Endothelial cell of umbilical vein (primary cell): ENCODE data around the gene STYX. TPM values are rescaled to one million over a fixed set of nuclear protein-coding genes. Genes with fewer than 3 reads are reported as not detected.

Source experiments
- BruUV-seq: library from RNA; stranded (reverse); fragments of 400-500 nt; replicated peaks from 2 replicates; lab custom pipeline; 2021; lab: Mats Ljungman, UMichigan
- CTCF ChIA-PET: fragments of 300-600, 350-600 bp; sonication (Branson Sonifier 250); formaldehyde crosslinking; loops from one replicate; lab custom pipeline; 2021; ENCODE audit warnings: antibody characterized with exemption, inconsistent platforms; lab: Charles Lee
- POLR2A ChIA-PET: fragments of 300-600, 350-600 bp; sonication (Branson Sonifier 250); formaldehyde crosslinking; loops from one replicate; lab custom pipeline; 2021; ENCODE audit warnings: antibody characterized with exemption, inconsistent platforms; lab: Charles Lee
- DNase-seq: peaks from one replicate; pipeline ENCODE4 v3.0.0-alpha.2; 2011; ENCODE audit warnings: low read depth, low spot score
- FAIRE-seq: peaks from 2 replicates; lab custom pipeline; 2011; peaks lifted over from hg19 to GRCh38; lab: Jason Lieb, UNC
- H2AFZ ChIP-seq: 2 replicates; pipeline ENCODE4 v1.6.0; 2012; ENCODE audit warnings: low read depth, low read length, control low read depth, inconsistent platforms
- H3K27ac ChIP-seq: 2 replicates; pipeline ENCODE4 v1.5.1; 2011; ENCODE audit warnings: low read depth, mild to moderate bottlenecking, control low read depth, low read length, moderate library complexity; ENCODE audit not compliant: insufficient read depth
- H3K27me3 ChIP-seq, 2 experiments: 2 replicates each; pipeline versions ENCODE4 v1.6.0 to v1.6.1; 2011; ENCODE audit warnings: low read length in 2 of 2, mixed read lengths in 1 of 2; ENCODE audit not compliant: control insufficient read depth in 2 of 2, insufficient read depth in 2 of 2
- H3K36me3 ChIP-seq, 2 experiments: 2 replicates in 1 of 2; 3 replicates in 1 of 2; pipeline ENCODE4 v1.5.1; 2011; ENCODE audit warnings: low read length in 2 of 2, mild to moderate bottlenecking in 1 of 2, moderate library complexity in 1 of 2; ENCODE audit not compliant: control insufficient read depth in 2 of 2, insufficient read depth in 2 of 2; ENCODE audit errors: extremely low read depth in 1 of 2
- H3K4me1 ChIP-seq: 3 replicates; pipeline ENCODE4 v1.5.1; 2011; ENCODE audit warnings: mild to moderate bottlenecking, low read length; ENCODE audit not compliant: control insufficient read depth, insufficient read depth; ENCODE audit errors: extremely low read depth
- H3K4me2 ChIP-seq: 2 replicates; pipeline ENCODE4 v1.6.1; 2011; ENCODE audit warnings: low read length, control low read depth, mixed read lengths; ENCODE audit not compliant: insufficient read depth
- H3K4me3 ChIP-seq, 3 experiments: fragments of 200-600 bp in 1 of 3; sonication (generic), shearing (Covaris generic) in 1 of 3; replicated peaks in 1 of 3; 2 replicates each; pipeline ENCODE4 v1.5.1; 2011 to 2016; ENCODE audit warnings: control low read depth in 3 of 3, low read length in 3 of 3, mild to moderate bottlenecking in 2 of 3, inconsistent platforms in 1 of 3, low read depth in 1 of 3, moderate library complexity in 1 of 3; ENCODE audit not compliant: insufficient read depth in 1 of 3
- H3K79me2 ChIP-seq: 2 replicates; pipeline ENCODE4 v1.6.0; 2012; ENCODE audit warnings: low read length, inconsistent platforms; ENCODE audit not compliant: control insufficient read depth, insufficient read depth
- H3K9ac ChIP-seq: replicated peaks from 2 replicates; pipeline ENCODE3; 2011; ENCODE audit warnings: low read length, control low read depth; ENCODE audit not compliant: insufficient read depth; ENCODE audit errors: extremely low read depth
- H3K9me1 ChIP-seq: replicated peaks from 3 replicates; pipeline ENCODE4 v1.6.0; 2011; ENCODE audit warnings: mild to moderate bottlenecking, low read length; ENCODE audit not compliant: control insufficient read depth, insufficient read depth; ENCODE audit errors: extremely low read depth
- H3K9me3 ChIP-seq: replicated peaks from 2 replicates; pipeline ENCODE4 v1.5.1; 2012; ENCODE audit warnings: low read length, inconsistent platforms; ENCODE audit not compliant: control insufficient read depth, insufficient read depth
- H4K20me1 ChIP-seq: replicated peaks from 2 replicates; pipeline ENCODE3; 2011; ENCODE audit warnings: mild to moderate bottlenecking, low read length; ENCODE audit not compliant: control insufficient read depth, insufficient read depth; ENCODE audit errors: extremely low read depth
- EZH2 ChIP-seq: IDR thresholded peaks from 2 replicates; pipeline ENCODE4 v1.6.1; 2012; ENCODE audit warnings: borderline replicate concordance, low read depth, mild to moderate bottlenecking, moderate library complexity, low read length, inconsistent platforms; ENCODE audit not compliant: severe bottlenecking
- FOS ChIP-seq: IDR thresholded peaks from 2 replicates; pipeline ENCODE4 v1.6.1; 2011; ENCODE audit warnings: mild to moderate bottlenecking, low read length, moderate library complexity, borderline replicate concordance; ENCODE audit not compliant: insufficient read depth
- JUN ChIP-seq: IDR thresholded peaks from 2 replicates; pipeline ENCODE4 v1.6.1; 2011; ENCODE audit warnings: borderline replicate concordance, low read depth; ENCODE audit not compliant: insufficient read length, insufficient read depth
- MYC ChIP-seq: IDR thresholded peaks from one replicate; pipeline ENCODE4 v1.6.1; 2011; ENCODE audit warnings: mild to moderate bottlenecking, low read depth, low read length
- POLR2AphosphoS5 ChIP-seq: IDR thresholded peaks from 2 replicates; pipeline ENCODE4 v1.6.1; 2012; ENCODE audit warnings: low read depth, mild to moderate bottlenecking, control low read depth, low read length, moderate library complexity; ENCODE audit not compliant: insufficient read depth
- dilution Hi-C: fragments of 300-500 bp; cut with MboI; formaldehyde crosslinking; loops from one replicate; pipeline ENCODE4 v1.15.0; 2019; ENCODE audit warnings: low sequenced_read_pairs; ENCODE audit not compliant: extremely low pct_ligation_motif_present
- intact Hi-C: fragments of 100-400 bp; cut with micrococcal nuclease; formaldehyde crosslinking; loops from one replicate; pipeline ENCODE4 v1.10.0; 2022
- polyA plus RNA-seq, 4 experiments: library from polyadenylated mRNA; depleted of rRNA in 3 of 4; stranded (reverse) in 3 of 4; unstranded in 1 of 4; fragments of >200 nt; gene quantifications; 2 replicates each; pipeline versions ENCODE4 v1.2.1 to v1.2.3, GENCODE V29; 2011 to 2012; ENCODE audit warnings: missing spikeins in 1 of 4
- total RNA-seq: library from RNA; stranded (reverse); gene quantifications from 2 replicates; pipeline ENCODE4 v1.2.3, GENCODE V29; 2021
- TF ChIP-seq, protein P1 (sequence below), 2 donors: IDR thresholded peaks; 1 replicate in 1 of 2; 2 replicates in 1 of 2; pipeline ENCODE4 v1.5.1; 2011; ENCODE audit warnings: low read length in 2 of 2, mild to moderate bottlenecking in 2 of 2, moderate library complexity in 2 of 2, control low read depth in 1 of 2, inconsistent platforms in 1 of 2, low read depth in 1 of 2; ENCODE audit not compliant: insufficient read depth in 1 of 2; ENCODE audit errors: extremely low read depth in 1 of 2
- TF ChIP-seq, protein P2 (sequence below): IDR thresholded peaks from 2 replicates; pipeline ENCODE4 v1.6.1; 2011; ENCODE audit not compliant: insufficient read depth, insufficient read length

Gene STYX
- total and polyA plus RNA-seq, 2 donors (not counting 3 experiments of a cell fraction or from before 2014, with no cell fraction given) = 6.2 to 21.3 TPM

GRCh38 chr14:52738409-52738808 is 8.4 kb downstream of the STYX start:
- POLR2A ChIA-PET = interaction anchor here (0.6 kb wide), 1 partner anchor 329 kb away, joined by 7 read pairs; no protein-coding TSS in a partner anchor
- no peaks in the 10 kb centered on the region for H3K27me3 ChIP-seq
- TF ChIP-seq POLR2AphosphoS5 (no peak), MYC (no peak), FOS (no peak), EZH2 (no peak), JUN (no peak)
- TF ChIP-seq, protein P1, sequence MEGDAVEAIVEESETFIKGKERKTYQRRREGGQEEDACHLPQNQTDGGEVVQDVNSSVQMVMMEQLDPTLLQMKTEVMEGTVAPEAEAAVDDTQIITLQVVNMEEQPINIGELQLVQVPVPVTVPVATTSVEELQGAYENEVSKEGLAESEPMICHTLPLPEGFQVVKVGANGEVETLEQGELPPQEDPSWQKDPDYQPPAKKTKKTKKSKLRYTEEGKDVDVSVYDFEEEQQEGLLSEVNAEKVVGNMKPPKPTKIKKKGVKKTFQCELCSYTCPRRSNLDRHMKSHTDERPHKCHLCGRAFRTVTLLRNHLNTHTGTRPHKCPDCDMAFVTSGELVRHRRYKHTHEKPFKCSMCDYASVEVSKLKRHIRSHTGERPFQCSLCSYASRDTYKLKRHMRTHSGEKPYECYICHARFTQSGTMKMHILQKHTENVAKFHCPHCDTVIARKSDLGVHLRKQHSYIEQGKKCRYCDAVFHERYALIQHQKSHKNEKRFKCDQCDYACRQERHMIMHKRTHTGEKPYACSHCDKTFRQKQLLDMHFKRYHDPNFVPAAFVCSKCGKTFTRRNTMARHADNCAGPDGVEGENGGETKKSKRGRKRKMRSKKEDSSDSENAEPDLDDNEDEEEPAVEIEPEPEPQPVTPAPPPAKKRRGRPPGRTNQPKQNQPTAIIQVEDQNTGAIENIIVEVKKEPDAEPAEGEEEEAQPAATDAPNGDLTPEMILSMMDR (IDR thresholded peaks at IDR 0.05; ENCODE audit: extremely low read depth in 1 of 2, insufficient read depth in 1 of 2, low read depth in 1 of 2, low read length in 2 of 2) = no peak
- TF ChIP-seq, protein P2, sequence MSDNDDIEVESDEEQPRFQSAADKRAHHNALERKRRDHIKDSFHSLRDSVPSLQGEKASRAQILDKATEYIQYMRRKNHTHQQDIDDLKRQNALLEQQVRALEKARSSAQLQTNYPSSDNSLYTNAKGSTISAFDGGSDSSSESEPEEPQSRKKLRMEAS = no peak
- H4K20me1 ChIP-seq = no peaks in the 10 kb centered on the region
- H3K4me3 ChIP-seq = no peak overlapping the region
- dilution Hi-C loops (no loop called here), intact Hi-C loops (no loop called here)
- no TSS peak for BruUV-seq
- H3K36me3 ChIP-seq = no peaks in the 10 kb centered on the region
- peaks cover 33% of the 10 kb centered on the region for H3K79me2 ChIP-seq
- no peak overlapping the region for H3K27ac ChIP-seq
- FAIRE-seq (no peak), DNase-seq (no peak)
- H3K9me1 ChIP-seq = peaks cover 2% of the 10 kb centered on the region
- H2AFZ ChIP-seq = no peak overlapping the region
- H3K4me1 ChIP-seq = peaks cover 28% of the 10 kb centered on the region
- no peak overlapping the region for H3K9ac ChIP-seq
- no peaks in the 10 kb centered on the region for H3K9me3 ChIP-seq
- CTCF ChIA-PET = no interaction called here
- no peak overlapping the region for H3K4me2 ChIP-seq
